Fibroblast of skin of back (primary cell): ENCODE measurements around the gene COL17A1.

Experiments
- DNase-seq: peaks from one replicate; pipeline ENCODE4 v3.0.0-alpha.2; 2013

COL17A1 gene

DNA sequence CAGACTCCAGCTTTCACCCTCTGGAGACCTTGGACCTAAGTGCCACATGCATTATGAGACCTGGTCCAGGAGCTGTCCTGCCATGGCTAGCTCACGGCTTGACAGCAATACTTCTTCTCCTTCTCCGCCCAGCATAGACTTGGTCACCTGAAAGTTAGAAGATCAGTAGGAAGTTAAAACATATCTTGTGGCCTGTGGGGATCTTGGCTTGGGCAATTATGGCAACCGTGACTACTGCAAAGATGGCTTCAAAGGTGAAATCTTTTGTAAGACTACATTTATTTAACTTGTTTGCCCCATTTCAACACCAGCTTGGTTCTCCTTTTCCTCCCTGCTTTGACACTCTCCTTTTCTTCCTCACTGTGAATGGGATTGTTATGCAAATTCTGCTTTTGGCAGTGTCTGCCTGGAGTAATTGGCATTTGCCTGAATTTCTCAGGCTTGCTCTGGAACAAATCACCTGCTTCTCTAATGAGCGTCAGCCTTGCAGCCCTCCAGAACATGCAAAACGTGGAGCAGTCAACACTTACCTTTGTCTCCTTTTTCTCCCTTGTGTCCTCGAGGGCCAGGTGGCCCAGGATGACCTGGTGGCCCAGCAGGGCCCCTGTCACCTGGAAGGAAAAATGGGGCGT, 53.4 kb downstream of the COL17A1 start:
- DNase-seq: no peak

GRCh38 chr10:104031631-104032030, 54.0 kb downstream of the COL17A1 start:
- no peak for DNase-seq

DNA sequence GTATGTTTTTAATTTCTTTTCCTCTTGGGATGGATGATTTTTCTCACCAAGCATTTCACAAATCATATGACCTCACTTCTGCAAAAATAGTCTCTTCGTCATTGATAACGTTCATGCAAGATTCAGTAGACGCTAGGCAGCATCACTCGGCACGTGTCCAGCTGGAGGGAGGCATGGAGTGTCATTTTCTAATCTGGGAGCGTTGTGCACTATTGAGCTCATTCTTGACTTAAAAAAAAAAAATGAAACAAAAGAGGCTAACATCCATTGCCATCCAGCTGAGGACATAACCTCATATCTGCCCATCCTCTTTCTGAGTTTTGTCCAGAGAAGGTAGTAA, 56.2 kb downstream of the COL17A1 start:
- DNase-seq: peak; percentile 62

GRCh38 chr10:104028823-104029520, 56.7 kb downstream of the COL17A1 start:
- no peak for DNase-seq

DNA sequence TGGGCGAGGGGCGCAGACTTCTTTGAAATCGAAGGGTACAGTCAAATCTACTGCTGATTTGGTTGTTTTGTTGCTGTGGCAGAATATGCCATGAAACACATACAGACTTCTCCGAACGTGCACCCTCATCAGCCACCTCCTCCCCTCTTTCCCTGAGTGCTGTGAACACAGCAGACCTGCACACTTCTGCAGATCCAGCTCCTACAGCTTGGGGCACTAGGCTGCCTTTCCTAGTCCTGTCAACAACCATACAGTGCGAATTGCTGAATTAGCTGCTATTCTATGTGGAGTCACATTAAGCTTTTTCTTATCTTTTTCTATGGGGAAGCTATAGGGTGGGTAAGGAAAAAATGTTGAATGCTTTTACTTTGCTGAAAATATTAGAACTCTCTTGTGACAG, 57.5 kb downstream of the COL17A1 start:
- peak; percentile 19 for DNase-seq

DNA sequence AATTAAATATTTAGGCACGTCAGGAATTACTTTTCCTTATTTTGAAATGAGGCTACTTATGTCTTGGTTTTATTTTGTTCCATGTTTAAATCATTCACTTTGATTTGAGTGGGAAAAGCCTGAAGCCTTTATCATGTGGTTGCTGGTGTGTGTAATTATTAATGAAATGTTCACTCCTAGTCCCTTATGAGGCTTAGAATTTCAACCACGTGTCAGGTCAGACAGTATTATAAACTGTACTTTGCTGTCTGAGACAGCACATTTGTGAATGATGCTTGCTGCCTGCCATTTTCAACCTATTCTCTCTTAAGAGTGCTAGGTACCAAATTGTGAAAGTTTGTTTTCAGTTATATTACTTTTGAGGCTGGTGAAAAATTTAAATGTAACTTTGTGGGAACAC, 58.9 kb downstream of the COL17A1 start:
- DNase-seq: no peak

- no peak for DNase-seq
Measured at GRCh38 chr10:104025524-104025923, 60.2 kb downstream of the COL17A1 start.

DNA sequence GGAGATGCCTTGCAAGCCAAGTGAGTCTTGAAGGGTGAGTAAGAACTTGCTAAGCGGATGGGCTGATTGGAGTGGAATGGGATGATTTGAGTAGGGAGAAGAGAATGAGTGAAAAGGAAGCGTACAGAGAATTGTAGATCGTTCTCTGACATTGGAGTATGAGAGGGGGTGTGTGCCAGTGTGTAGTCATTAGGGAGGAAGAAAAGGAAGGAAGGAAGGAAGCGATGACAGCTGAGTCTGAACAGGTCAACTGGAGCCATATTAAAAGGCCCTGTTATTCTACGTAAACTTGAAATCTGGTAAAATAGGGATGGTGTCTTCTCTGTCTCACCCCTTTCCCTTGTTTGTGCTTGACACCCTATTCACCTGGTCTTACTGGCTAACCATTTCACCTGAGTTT, 63.7 kb downstream of the COL17A1 start:
- no peak for DNase-seq

DNA sequence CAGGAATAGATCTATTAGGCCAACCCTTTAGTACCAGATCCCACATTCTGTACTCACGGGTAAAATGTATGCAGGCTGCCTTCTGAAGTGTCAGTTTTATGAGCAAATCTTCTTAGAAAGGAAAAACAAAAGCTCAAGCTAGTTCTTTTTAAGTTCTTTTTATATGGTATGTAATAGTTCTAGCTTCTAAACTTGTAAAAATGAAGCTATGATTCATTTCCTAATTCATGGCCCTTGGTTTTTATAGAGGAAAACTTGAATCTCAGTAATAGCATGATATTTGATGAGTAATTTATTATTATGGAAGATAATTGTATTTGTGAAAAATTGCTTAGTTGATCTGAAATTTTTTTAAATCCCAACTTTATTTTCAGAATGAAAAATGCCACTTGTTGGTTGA, 64.4 kb downstream of the COL17A1 start:
- DNase-seq: no peak

DNA sequence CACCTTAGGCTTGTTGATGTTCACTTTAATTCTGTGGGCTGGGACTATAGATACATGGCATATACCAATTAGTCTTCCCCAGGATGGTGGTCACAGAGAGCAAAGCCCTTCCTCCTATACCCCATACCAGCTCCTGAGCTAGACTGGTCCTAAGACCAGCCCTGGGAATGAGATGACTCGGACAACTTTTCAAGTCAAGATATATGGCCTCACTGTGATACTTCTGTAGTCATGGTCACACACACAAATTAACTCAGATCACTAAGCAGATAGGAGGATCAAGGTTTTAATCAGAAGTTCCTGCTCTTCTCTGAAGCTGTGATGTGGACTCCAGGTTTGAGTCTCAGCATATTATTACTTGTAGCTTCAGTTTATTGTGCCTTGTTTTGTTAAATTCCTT, 65.7 kb downstream of the COL17A1 start:
- no peak for DNase-seq

DNA sequence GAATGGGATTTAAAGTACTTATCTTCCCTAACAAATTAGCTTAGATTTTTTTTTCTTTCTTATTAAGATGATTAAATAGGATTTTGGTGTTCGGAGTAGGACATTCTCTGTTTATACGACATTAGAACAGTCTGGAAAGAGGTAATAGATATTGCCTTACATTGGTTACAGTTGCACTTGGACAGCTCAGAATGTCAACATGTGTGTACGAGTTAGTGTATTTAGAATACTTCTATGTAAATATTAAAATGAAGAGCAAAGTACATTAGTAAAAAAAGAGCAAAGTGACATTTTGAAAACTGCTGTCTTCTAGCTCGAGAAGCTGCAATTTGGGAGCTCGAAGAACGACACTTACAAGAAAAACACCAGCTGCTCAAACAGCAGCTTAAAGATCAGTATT, 67.2 kb downstream of the COL17A1 start:
- DNase-seq: no peak

GRCh38 chr10:104016661-104017060, 69.0 kb downstream of the COL17A1 start:
- DNase-seq: no peak

- DNase-seq: no peak
Measured at GRCh38 chr10:104014176-104014575, 71.5 kb downstream of the COL17A1 start.

GRCh38 chr10:104013489-104013888, 72.2 kb downstream of the COL17A1 start:
- DNase-seq: no peak

- no peak for DNase-seq
Measured at GRCh38 chr10:104011904-104012303, 73.8 kb downstream of the COL17A1 start.

- DNase-seq: no peak
Measured at GRCh38 chr10:104005172-104005863, 80.4 kb downstream of the COL17A1 start.

GRCh38 chr10:104002911-104003310, 82.8 kb downstream of the COL17A1 start:
- DNase-seq: no peak

DNA sequence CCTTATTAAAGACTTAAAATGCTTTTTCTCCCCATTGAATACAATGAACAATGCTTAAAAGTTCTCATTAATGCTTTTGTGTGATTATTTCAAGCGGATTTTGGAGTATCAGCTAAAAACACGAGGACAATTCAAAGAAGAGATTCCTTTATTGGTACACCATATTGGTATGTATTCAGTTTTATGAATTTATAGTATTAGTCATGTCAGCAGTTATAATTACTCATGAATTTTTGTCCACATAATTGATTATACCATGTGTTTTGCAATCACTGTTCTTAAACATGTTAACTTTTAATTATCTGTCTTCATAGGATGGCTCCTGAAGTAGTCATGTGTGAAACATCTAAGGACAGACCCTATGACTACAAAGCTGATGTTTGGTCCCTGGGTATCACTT, 86.9 kb downstream of the COL17A1 start:
- no peak for DNase-seq

GRCh38 chr10:103995134-103995533, 90.5 kb downstream of the COL17A1 start:
- DNase-seq: no peak

DNA sequence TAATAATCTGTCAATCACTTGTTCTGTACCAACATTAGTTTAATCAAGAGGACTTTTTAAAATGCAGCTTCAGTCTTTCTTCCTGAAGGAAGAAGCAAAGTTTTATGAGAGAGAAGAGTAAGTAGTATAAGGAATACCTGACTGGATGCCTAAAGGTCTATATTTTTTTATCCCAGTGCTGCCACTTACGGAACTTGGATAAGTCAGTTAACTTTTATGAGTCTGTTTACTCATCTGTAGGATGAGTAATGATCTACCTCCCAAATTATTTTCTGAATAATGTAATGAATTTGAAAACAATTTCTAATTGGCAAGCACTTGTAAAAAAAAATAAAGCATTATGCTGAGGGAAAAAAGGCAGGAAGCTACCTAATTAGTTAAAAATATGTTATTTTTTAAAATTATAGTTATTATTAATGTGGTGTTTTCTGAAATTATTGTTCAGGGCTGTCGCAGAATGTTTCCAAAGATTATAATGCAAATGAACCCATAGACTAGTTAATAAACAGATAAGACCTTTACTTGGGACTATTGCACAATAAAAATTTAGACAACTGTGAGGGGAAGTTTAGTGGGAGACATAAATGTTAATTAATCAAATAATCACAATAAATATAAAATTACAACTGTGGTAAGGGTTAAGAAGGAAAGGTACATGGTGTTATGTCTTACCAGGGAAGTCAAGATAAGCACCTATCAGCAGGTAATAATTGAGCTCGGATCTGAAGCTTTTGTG, 94.1 kb downstream of the COL17A1 start:
- no peak for DNase-seq

DNA sequence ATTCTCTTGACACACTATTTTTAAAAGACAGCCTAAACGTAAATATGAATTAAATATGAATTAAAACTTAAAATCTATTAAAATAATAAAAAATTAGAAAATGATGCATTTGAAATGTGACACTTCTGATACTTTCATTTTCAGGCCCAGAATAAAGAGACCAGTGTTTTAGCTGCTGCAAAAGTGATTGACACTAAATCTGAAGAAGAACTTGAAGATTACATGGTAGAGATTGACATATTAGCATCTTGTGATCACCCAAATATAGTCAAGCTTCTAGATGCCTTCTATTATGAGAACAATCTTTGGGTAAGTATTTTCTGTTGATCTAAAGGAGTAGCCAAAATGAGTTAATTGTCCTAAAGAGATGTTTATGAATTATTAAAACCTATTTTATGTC, 95.1 kb downstream of the COL17A1 start:
- no peak for DNase-seq

DNA sequence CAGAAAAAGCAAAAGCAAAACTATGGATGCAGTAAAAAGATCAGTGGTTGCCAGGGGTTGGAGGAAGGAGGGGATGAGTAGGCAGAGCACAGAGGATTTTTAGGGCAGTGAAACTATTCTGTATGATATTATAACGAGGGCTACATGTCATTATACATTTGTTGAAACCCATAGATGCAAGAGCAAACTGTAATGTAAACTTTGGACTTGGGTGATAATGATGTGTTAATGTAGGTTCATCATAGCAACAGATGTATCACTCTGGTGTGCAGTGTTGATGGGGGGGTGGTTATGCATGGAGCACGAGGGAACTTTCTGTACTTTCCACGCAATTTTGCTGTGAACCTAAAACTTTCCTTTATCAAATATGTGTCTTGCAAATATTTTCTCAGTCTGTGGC, 95.6 kb downstream of the COL17A1 start:
- DNase-seq: no peak

DNA sequence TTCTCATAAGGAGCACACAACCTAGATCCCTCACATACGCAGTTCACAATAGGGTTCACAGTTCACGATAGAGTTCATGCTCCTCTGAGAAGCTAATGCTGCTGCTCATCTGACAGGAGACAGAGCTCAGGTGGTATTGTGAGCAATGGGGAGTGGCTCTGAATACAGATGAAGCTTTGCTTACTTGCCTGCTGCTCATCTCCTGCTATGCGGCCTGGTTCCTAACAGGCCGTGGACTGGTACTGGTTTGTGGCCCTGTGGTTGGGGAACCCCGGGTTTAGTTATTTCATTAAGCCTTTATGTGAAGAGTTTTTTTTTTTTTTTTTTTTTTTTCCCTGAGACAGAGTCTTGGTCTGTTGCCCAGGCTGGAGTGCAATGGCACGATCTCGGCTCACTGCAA, 99.3 kb downstream of the COL17A1 start:
- DNase-seq: no peak
